ENCODE data around the gene DPF3. TPM values are rescaled to one million over a fixed set of nuclear protein-coding genes. Genes with fewer than 3 reads are reported as not detected.

DPF3 gene
- total RNA-seq, 1 donor from 2014 or later: 0.90 TPM

GRCh38 chr14:72738161-72738611 lies 155.7 kb downstream of the DPF3 start:
- DNase-seq: no peak
- Histone ChIP-seq H3K4me1 (no peaks in the 10 kb centered on the region), H3K27me3 (no peaks in the 10 kb centered on the region), H3K27ac (no peak overlapping the region), H3K36me3 (no peaks in the 10 kb centered on the region), H3K4me3 (no peak overlapping the region), H3K9me3 (no peaks in the 10 kb centered on the region)
- intact Hi-C loops (cut with DNase I): no loop called here
- no peak for ATAC-seq
- TF ChIP-seq CTCF (IDR thresholded peaks at IDR 0.05): no peak

- no peaks in the 10 kb centered on the region for H3K27me3 ChIP-seq
- no peak for DNase-seq
These were observed 156.3 kb downstream of the DPF3 start for GRCh38 chr14:72737560-72737943.

GRCh38 chr14:72736786-72737559 lies 156.9 kb downstream of the DPF3 start:
- H3K9me3 ChIP-seq: no peaks in the 10 kb centered on the region
- ATAC-seq (no peak), DNase-seq (no peak)
- intact Hi-C loops (cut with DNase I): no loop called here
- no peak overlapping the region for H3K4me3 ChIP-seq
- no peak for TF ChIP-seq CTCF (IDR thresholded peaks at IDR 0.05)
- H3K27me3 ChIP-seq: no peaks in the 10 kb centered on the region
- H3K36me3 ChIP-seq: no peaks in the 10 kb centered on the region
- no peak overlapping the region for H3K27ac ChIP-seq
- no peaks in the 10 kb centered on the region for H3K4me1 ChIP-seq

More at GRCh38 chr14:72737560-72737943, 156.3 kb downstream of the DPF3 start:
- no peaks in the 10 kb centered on the region for H3K4me1 ChIP-seq
- ATAC-seq: no peak
- H3K36me3 ChIP-seq: no peaks in the 10 kb centered on the region
- TF ChIP-seq CTCF (IDR thresholded peaks at IDR 0.05): no peak
- no peak overlapping the region for H3K27ac ChIP-seq
- no peak overlapping the region for H3K4me3 ChIP-seq
- H3K9me3 ChIP-seq: no peaks in the 10 kb centered on the region
- intact Hi-C loops (cut with DNase I): no loop called here

GRCh38 chr14:72736308-72736707 lies 157.6 kb downstream of the DPF3 start:
- TF ChIP-seq CTCF (IDR thresholded peaks at IDR 0.05): no peak
- H3K9me3 ChIP-seq: no peaks in the 10 kb centered on the region
- intact Hi-C loops (cut with DNase I): no loop called here
- no peak overlapping the region for H3K4me3 ChIP-seq
- no peak for DNase-seq
- H3K27me3 ChIP-seq: no peaks in the 10 kb centered on the region
- no peak for ATAC-seq
- H3K4me1 ChIP-seq: no peaks in the 10 kb centered on the region
- H3K36me3 ChIP-seq: no peaks in the 10 kb centered on the region
- H3K27ac ChIP-seq: no peak overlapping the region

- H3K27me3 ChIP-seq: no peaks in the 10 kb centered on the region
- H3K4me1 ChIP-seq: no peaks in the 10 kb centered on the region
- ATAC-seq: no peak
- intact Hi-C loops (cut with DNase I): no loop called here
- no peak overlapping the region for H3K4me3 ChIP-seq
- no peaks in the 10 kb centered on the region for H3K9me3 ChIP-seq
- H3K36me3 ChIP-seq: no peaks in the 10 kb centered on the region
- DNase-seq: no peak
- no peak overlapping the region for H3K27ac ChIP-seq
- TF ChIP-seq CTCF (IDR thresholded peaks at IDR 0.05): no peak
These were observed 161.7 kb downstream of the DPF3 start for GRCh38 chr14:72732022-72732780.

Data from upper lobe of right lung (tissue), 1 donor.